PC-3 (cell line): ENCODE data around the gene HLA-DRA. TPM values are rescaled to one million over a fixed set of nuclear protein-coding genes. Genes with fewer than 3 reads are reported as not detected.

Experiments used
- ATAC-seq: fragments of 200-7000 bp; cut with Tn5 transposase; 2 replicates; pipeline ENCODE4 v1.9.1; 2020; ENCODE audit warnings: mild to moderate bottlenecking, moderate library complexity
- BruUV-seq: library from RNA; stranded (reverse); fragments of 400-500 nt; replicated peaks from 2 replicates; lab custom pipeline; 2021; lab: Mats Ljungman, UMichigan
- CTCF ChIA-PET: fragments of 300-600 bp; sonication (Branson Sonifier 250); formaldehyde crosslinking; loops from one replicate; lab custom pipeline; 2022; ENCODE audit warnings: antibody characterized with exemption; lab: Charles Lee
- POLR2A ChIA-PET: fragments of 300-600 bp; sonication (Branson Sonifier 250); formaldehyde crosslinking; loops from one replicate; lab custom pipeline; 2022; ENCODE audit warnings: antibody characterized with exemption; ENCODE audit not compliant: unreplicated experiment; lab: Charles Lee
- DNase-seq: peaks from one replicate; pipeline ENCODE4 v3.0.0-alpha.2; 2015
- H2AFZ ChIP-seq: fragments of 300-600 bp; sonication (generic); 2 replicates; pipeline ENCODE4 v1.6.0; 2016; ENCODE audit warnings: antibody characterized with exemption, low read length
- H3F3A ChIP-seq: fragments of 300-600 bp; sonication (generic); one replicate; pipeline ENCODE4 v1.6.0; 2017; ENCODE audit warnings: antibody characterized with exemption, low read length, control low read depth, mild to moderate bottlenecking; ENCODE audit not compliant: unreplicated experiment
- H3K27ac ChIP-seq: fragments of 300-600 bp; sonication (generic); 2 replicates; pipeline ENCODE4 v1.5.1; 2016; ENCODE audit warnings: mild to moderate bottlenecking, low read length
- H3K27me3 ChIP-seq: fragments of 300-600 bp; sonication (generic); 2 replicates; pipeline ENCODE4 v1.6.1; 2016; ENCODE audit warnings: low read length, mixed read lengths
- H3K36me3 ChIP-seq: fragments of 300-600 bp; sonication (generic); 2 replicates; pipeline ENCODE4 v1.6.1; 2016; ENCODE audit warnings: low read depth, mixed run types, low read length, mixed read lengths
- H3K4me1 ChIP-seq: fragments of 300-600 bp; sonication (generic); 2 replicates; pipeline ENCODE4 v1.5.1; 2016; ENCODE audit warnings: low read length; ENCODE audit not compliant: insufficient read depth
- H3K4me2 ChIP-seq: fragments of 300-600 bp; sonication (generic); 2 replicates; pipeline ENCODE4 v1.6.0; 2016; ENCODE audit warnings: low read length
- H3K4me3 ChIP-seq: fragments of 300-600 bp; sonication (generic); 2 replicates; pipeline ENCODE4 v1.5.1; 2016; ENCODE audit warnings: mild to moderate bottlenecking, low read length, mixed read lengths
- H3K79me2 ChIP-seq: fragments of 300-600 bp; sonication (generic); 2 replicates; pipeline ENCODE4 v1.6.1; 2017; ENCODE audit warnings: low read length, mixed read lengths
- H3K9ac ChIP-seq: fragments of 300-600 bp; sonication (generic); 2 replicates; pipeline ENCODE4 v1.6.0; 2016; ENCODE audit warnings: mild to moderate bottlenecking, low read length
- H3K9me2 ChIP-seq: fragments of 300-600 bp; sonication (generic); replicated peaks from 2 replicates; pipeline ENCODE4 v1.6.1; 2016; ENCODE audit warnings: mixed run types, low read length, mixed read lengths
- H3K9me3 ChIP-seq: fragments of 300-600 bp; sonication (generic); 2 replicates; pipeline ENCODE4 v1.6.1; 2016; ENCODE audit warnings: low read length, mixed read lengths
- H4K20me1 ChIP-seq: fragments of 300-600 bp; sonication (generic); 2 replicates; pipeline ENCODE4 v1.6.1; 2016; ENCODE audit warnings: low read length, mixed read lengths
- CTCF ChIP-seq: fragments of 300-600 bp; sonication (generic); conservative IDR thresholded peaks from 2 replicates; pipeline ENCODE4 v1.5.1; 2017; ENCODE audit warnings: antibody characterized with exemption, low read depth, mild to moderate bottlenecking, low read length
- EZH2 ChIP-seq: fragments of 300-600 bp; sonication (generic); IDR thresholded peaks from one replicate; pipeline ENCODE4 v1.6.1; 2017; ENCODE audit warnings: antibody characterized with exemption, mild to moderate bottlenecking, low read length; ENCODE audit not compliant: unreplicated experiment
- EZH2phosphoT487 ChIP-seq: fragments of 300-600 bp; sonication (generic); IDR thresholded peaks from 2 replicates; pipeline ENCODE4 v1.6.1; 2018; ENCODE audit warnings: mild to moderate bottlenecking, antibody characterized with exemption, low read length, borderline replicate concordance
- intact Hi-C: fragments of 100-400 bp; cut with micrococcal nuclease; formaldehyde crosslinking; loops from 2 replicates; pipeline ENCODE4 v1.9.0; 2023
- total RNA-seq: library from RNA; depleted of rRNA; stranded (reverse); fragments of >200 nt; gene quantifications from 2 replicates; pipeline ENCODE4 v1.2.3, GENCODE V29; 2014

The HLA-DRA gene
- total RNA-seq, 1 experiment from 2014 or later: not detected

GRCh38 chr6:32427934-32428474 is 11.7 kb upstream of the HLA-DRA start:
- Histone ChIP-seq H2AFZ (no peak overlapping the region), H3K27me3 (peaks cover 11% of the 10 kb centered on the region; the same call in 1 of the 2 replicates), H3F3A (no peaks in the 10 kb centered on the region), H3K4me1 (peaks cover 5% of the 10 kb centered on the region; the same call in 1 of the 2 replicates), H3K79me2 (no peaks in the 10 kb centered on the region), H3K4me2 (no peak overlapping the region), H3K27ac (no peak overlapping the region), H3K9me3 (no peaks in the 10 kb centered on the region), H3K9ac (no peak overlapping the region), H3K36me3 (no peaks in the 10 kb centered on the region), H4K20me1 (no peaks in the 10 kb centered on the region), H3K9me2 (no peaks in the 10 kb centered on the region), H3K4me3 (no peak overlapping the region)
- ChIA-PET POLR2A (no interaction called here), CTCF (no interaction called here)
- intact Hi-C loops: no loop called here
- TF ChIP-seq EZH2 (no peak), CTCF (no peak), EZH2phosphoT487 (no peak)
- ATAC-seq (no peak), DNase-seq (no peak)
- BruUV-seq: no TSS peak

- no peaks in the 10 kb centered on the region for H3F3A ChIP-seq
- no peaks in the 10 kb centered on the region for H4K20me1 ChIP-seq
- intact Hi-C loops: loop anchor here (5.0 kb wide), 1 partner anchor 367 kb away; no protein-coding TSS in a partner anchor
- no peak overlapping the region for H3K27ac ChIP-seq
- no peak overlapping the region for H3K4me3 ChIP-seq
- H3K79me2 ChIP-seq: no peaks in the 10 kb centered on the region
- no peaks in the 10 kb centered on the region for H3K36me3 ChIP-seq
- H3K9me3 ChIP-seq: no peaks in the 10 kb centered on the region
- TF ChIP-seq CTCF: no peak
- TF ChIP-seq EZH2phosphoT487: no peak
- TF ChIP-seq EZH2: no peak
- H2AFZ ChIP-seq: no peak overlapping the region
- DNase-seq (no peak), ATAC-seq (no peak)
- peaks cover 21% of the 10 kb centered on the region for H3K27me3 ChIP-seq
- no TSS peak for BruUV-seq
- no peak overlapping the region for H3K4me2 ChIP-seq
- H3K9me2 ChIP-seq: no peaks in the 10 kb centered on the region
- no peaks in the 10 kb centered on the region for H3K4me1 ChIP-seq
- H3K9ac ChIP-seq: no peak overlapping the region
- ChIA-PET CTCF (no interaction called here), POLR2A (no interaction called here)
Measured at GRCh38 chr6:32430179-32430578, 9.5 kb upstream of the HLA-DRA start.

- no peaks in the 10 kb centered on the region for H3F3A ChIP-seq
- POLR2A ChIA-PET: no interaction called here
- no peak overlapping the region for H3K27ac ChIP-seq
- TF ChIP-seq CTCF (no peak), EZH2 (no peak), EZH2phosphoT487 (no peak)
- no peaks in the 10 kb centered on the region for H3K36me3 ChIP-seq
- no peaks in the 10 kb centered on the region for H3K9me3 ChIP-seq
- CTCF ChIA-PET: no interaction called here
- H3K4me1 ChIP-seq: no peaks in the 10 kb centered on the region
- H4K20me1 ChIP-seq: no peaks in the 10 kb centered on the region
- intact Hi-C loops: loop anchor here (5.0 kb wide), 1 partner anchor 366 kb away; no protein-coding TSS in a partner anchor
- no peak overlapping the region for H3K4me2 ChIP-seq
- H3K27me3 ChIP-seq: peaks cover 28% of the 10 kb centered on the region
- H3K4me3 ChIP-seq: no peak overlapping the region
- ATAC-seq: no peak
- H2AFZ ChIP-seq: no peak overlapping the region
- DNase-seq: no peak
- no TSS peak for BruUV-seq
- no peaks in the 10 kb centered on the region for H3K79me2 ChIP-seq
- no peak overlapping the region for H3K9ac ChIP-seq
- H3K9me2 ChIP-seq: no peaks in the 10 kb centered on the region
Measured at GRCh38 chr6:32431142-32431541, 8.5 kb upstream of the HLA-DRA start.
